Spleen (tissue), 7 donors: Measurements from ENCODE around the gene YARS1.

Experiments used
- CTCF ChIP-seq, 11 experiments: fragments of 200-600 bp in 7 of 11; fragments of 450-650 bp in 4 of 11; sonication (generic) in 4 of 11; IDR thresholded peaks in 8 of 11; conservative IDR thresholded peaks in 3 of 11; 1 replicate in 7 of 11; 2 replicates in 4 of 11; pipeline versions ENCODE4 v1.4.0 to v1.8.0; 2016 to 2021; ENCODE audit warnings: antibody characterized with exemption in 11 of 11, inconsistent platforms in 4 of 11, mild to moderate bottlenecking in 1 of 11
- POLR2AphosphoS5 ChIP-seq, 3 donors: sonication (generic); formaldehyde crosslinking; IDR thresholded peaks; one replicate each; pipeline ENCODE4 v1.5.1; 2017; ENCODE audit warnings: antibody characterized with exemption in 3 of 3
- donor health status: DM: no; HTN: no; CAD: no; lungs with moderate emphysema.
- donor health status: DM: no; HTN: no; CAD: no.
- donor health status: DM: no; HTN: no; CAD: no.

GRCh38 chr1:32755098-32755809 is 61.9 kb downstream of the YARS1 start:
- TF ChIP-seq CTCF (IDR thresholded peaks at IDR 0.05 in 8 of 11, conservative IDR thresholded peaks at IDR 0.05 in 3 of 11) = no peak
- no peak for TF ChIP-seq POLR2AphosphoS5 (IDR thresholded peaks at IDR 0.05)
